Measurements from ENCODE around the gene PRKAR1B.

PRKAR1B gene

GRCh38 chr7:651032-651728 is 75.9 kb downstream of the PRKAR1B start:
- no peak for DNase-seq (ENCODE audit: low read depth)
- H3K4me3 ChIP-seq (ENCODE audit: low read length), result no peak overlapping the region
- TF ChIP-seq, protein P1, sequence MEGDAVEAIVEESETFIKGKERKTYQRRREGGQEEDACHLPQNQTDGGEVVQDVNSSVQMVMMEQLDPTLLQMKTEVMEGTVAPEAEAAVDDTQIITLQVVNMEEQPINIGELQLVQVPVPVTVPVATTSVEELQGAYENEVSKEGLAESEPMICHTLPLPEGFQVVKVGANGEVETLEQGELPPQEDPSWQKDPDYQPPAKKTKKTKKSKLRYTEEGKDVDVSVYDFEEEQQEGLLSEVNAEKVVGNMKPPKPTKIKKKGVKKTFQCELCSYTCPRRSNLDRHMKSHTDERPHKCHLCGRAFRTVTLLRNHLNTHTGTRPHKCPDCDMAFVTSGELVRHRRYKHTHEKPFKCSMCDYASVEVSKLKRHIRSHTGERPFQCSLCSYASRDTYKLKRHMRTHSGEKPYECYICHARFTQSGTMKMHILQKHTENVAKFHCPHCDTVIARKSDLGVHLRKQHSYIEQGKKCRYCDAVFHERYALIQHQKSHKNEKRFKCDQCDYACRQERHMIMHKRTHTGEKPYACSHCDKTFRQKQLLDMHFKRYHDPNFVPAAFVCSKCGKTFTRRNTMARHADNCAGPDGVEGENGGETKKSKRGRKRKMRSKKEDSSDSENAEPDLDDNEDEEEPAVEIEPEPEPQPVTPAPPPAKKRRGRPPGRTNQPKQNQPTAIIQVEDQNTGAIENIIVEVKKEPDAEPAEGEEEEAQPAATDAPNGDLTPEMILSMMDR (IDR thresholded peaks at IDR 0.05; ENCODE audit: insufficient read depth, low read depth, low read length, missing control alignments), result no peak

- no peak for DNase-seq (ENCODE audit: low read depth)
- TF ChIP-seq, protein P1 (IDR thresholded peaks at IDR 0.05; ENCODE audit: insufficient read depth, low read depth, low read length, missing control alignments), result no peak
Measured at GRCh38 chr7:650339-651031, 76.6 kb downstream of the PRKAR1B start.

DNA sequence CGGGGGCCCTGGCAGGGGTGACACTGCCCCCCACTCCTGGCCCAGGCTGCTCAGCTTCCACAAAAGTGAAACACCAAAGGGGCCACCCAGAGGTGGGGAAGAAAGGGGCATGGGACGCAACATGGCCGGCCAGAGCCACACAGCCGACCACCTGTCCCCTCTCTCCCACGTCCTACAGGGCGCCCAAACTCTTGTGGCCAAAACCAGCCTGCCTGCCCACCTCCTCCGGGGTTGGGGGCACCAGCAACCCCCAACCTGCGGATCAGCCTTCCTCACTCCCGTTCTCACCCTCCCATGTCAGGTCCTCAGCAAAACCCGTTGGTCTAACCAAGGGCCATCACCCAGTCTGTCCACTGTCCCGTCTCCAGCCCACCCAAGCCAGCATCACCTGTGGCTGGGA is 80.1 kb downstream of the PRKAR1B start:
- TF ChIP-seq, protein P1 (IDR thresholded peaks at IDR 0.05; ENCODE audit: insufficient read depth, low read depth, low read length, missing control alignments), result no peak
- DNase-seq (ENCODE audit: low read depth), result no peak
- no peak overlapping the region for H3K4me3 ChIP-seq (ENCODE audit: low read length)

More at GRCh38 chr7:650339-651031, 76.6 kb downstream of the PRKAR1B start:
- no peak overlapping the region for H3K4me3 ChIP-seq (ENCODE audit: low read length)

- no peak overlapping the region for H3K4me3 ChIP-seq (ENCODE audit: low read length)
- DNase-seq (ENCODE audit: low read depth), result no peak
- TF ChIP-seq, protein P1 (IDR thresholded peaks at IDR 0.05; ENCODE audit: insufficient read depth, low read depth, low read length, missing control alignments), result no peak
Measured at GRCh38 chr7:646487-646886, 80.6 kb downstream of the PRKAR1B start.

DNA sequence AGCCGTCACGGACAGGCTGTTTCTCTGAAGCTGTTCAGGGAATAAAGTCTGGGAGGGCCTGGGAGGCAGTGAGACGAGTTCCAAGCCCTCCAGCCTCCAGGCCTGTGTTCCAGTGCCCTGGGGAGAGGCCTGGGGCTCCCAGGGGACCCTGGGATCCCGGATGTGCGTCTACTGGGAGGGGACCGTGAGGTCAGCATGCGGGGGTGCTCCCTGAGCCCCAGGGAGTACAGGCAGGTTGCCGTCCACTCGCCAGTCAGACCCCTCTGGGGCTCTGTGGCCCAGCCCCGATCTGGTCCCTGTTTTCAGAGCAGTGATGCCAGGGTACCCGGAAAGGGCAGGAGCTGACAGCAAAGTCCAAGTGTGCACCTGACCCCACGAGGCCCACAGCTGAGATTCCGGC is 81.5 kb downstream of the PRKAR1B start:
- TF ChIP-seq, protein P1 (IDR thresholded peaks at IDR 0.05; ENCODE audit: insufficient read depth, low read depth, low read length, missing control alignments), result no peak
- H3K4me3 ChIP-seq (ENCODE audit: low read length), result no peak overlapping the region
- no peak for DNase-seq (ENCODE audit: low read depth)

GRCh38 chr7:644381-645305 is 82.4 kb downstream of the PRKAR1B start:
- TF ChIP-seq, protein P1 (IDR thresholded peaks at IDR 0.05; ENCODE audit: insufficient read depth, low read depth, low read length, missing control alignments), result no peak
- DNase-seq (ENCODE audit: low read depth), result no peak
- no peak overlapping the region for H3K4me3 ChIP-seq (ENCODE audit: low read length)
